GM18951 (cell line): ENCODE results near the gene FAM149B1.

Source experiments
- POLR2A ChIP-seq: IDR thresholded peaks from 4 replicates; pipeline ENCODE4 v1.6.1; 2011; ENCODE audit warnings: mild to moderate bottlenecking; ENCODE audit not compliant: insufficient read length, insufficient read depth; ENCODE audit errors: extremely low read depth
- in situ Hi-C: fragments of 300-500 bp; cut with MboI; formaldehyde crosslinking; loops from one replicate; pipeline ENCODE4 v1.12.0; 2022; ENCODE audit warnings: low sequenced_read_pairs, mixed read lengths, inconsistent platforms; ENCODE audit not compliant: unreplicated experiment

The FAM149B1 gene

DNA sequence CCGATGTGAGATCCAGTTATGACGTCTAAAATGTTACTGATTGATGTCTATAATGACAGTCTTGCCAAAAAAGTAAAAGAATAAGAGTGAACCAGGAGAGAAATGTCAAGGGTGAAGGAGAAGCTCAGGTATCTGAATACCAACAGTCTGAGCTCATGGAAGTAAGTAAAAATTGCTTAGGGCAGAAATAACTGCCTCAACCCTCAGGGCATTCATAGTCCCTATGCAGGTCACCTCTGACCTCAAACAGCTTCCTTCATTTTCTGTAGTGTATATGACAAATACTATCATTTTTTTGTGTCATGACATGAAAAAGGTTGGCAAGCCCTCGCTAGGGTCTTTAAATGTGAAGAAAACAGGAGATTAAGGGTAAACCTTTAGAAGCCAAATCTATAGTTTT, 125.5 kb downstream of the FAM149B1 start:
- in situ Hi-C loops = no loop called here

More for the DNA sequence above, 125.5 kb downstream of the FAM149B1 start:
- TF ChIP-seq POLR2A = no peak
